Limb (tissue), 2 donors: ENCODE results near the gene ADK.
"Not testable (repeated sequence)": the region's sequence is repeated elsewhere in the genome, so short reads cannot be mapped to it uniquely, and the experiment has no call there.

Source experiments
- DNase-seq, 2 donors: peaks; one replicate each; pipeline ENCODE4 v3.0.0-alpha.2; 2016; ENCODE audit errors: extremely low spot score in 2 of 2

ADK gene

DNA sequence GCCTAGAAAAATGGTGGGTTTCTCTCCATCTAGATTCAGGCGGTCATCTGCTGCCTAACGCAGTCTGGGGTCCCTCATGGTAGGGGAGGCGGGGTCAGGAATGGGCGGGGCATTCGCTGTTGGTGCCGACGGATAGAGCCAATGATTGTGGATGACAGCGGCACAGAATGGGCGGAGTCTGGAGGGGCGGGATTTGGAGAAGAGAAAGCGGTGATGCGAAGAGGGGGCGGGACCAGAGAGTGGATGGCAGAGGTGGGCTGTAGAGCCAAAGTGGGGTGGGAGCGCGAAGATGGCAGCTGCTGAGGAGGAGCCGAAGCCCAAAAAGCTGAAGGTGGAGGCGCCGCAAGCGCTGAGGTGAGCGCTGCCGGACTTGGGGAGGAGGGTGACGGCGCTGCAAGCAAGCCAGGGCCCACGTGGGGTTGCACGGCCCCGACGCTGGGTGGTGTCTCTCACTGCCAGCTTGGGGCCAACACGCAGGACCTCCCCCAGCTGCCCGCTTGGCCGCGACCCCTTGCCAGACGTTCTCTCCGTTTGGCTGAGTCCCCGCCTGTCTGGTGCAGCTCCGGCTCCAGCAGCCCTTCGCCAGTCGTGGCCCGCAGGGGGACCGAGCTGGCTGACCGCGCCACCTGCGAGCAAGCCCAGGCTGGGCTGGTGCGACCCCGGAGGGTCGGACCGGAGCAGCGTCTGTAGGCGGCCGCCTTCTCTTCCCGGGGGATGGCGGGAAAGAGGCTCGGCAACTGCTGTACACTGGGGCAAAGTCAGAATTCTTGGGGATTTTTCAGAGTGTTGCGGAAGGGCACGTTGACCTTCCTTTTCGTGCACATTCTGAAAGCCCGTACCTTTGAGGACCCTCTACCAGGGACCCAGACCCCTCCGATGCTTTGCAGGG is at the start of gene ADK:
TSS of gene ADK (plus strand) at position 232 of the 889 bp plus-strand sequence. CDS start at position 290, 58 bp downstream.
- DNase-seq = peak; percentile 99 to 100

DNA sequence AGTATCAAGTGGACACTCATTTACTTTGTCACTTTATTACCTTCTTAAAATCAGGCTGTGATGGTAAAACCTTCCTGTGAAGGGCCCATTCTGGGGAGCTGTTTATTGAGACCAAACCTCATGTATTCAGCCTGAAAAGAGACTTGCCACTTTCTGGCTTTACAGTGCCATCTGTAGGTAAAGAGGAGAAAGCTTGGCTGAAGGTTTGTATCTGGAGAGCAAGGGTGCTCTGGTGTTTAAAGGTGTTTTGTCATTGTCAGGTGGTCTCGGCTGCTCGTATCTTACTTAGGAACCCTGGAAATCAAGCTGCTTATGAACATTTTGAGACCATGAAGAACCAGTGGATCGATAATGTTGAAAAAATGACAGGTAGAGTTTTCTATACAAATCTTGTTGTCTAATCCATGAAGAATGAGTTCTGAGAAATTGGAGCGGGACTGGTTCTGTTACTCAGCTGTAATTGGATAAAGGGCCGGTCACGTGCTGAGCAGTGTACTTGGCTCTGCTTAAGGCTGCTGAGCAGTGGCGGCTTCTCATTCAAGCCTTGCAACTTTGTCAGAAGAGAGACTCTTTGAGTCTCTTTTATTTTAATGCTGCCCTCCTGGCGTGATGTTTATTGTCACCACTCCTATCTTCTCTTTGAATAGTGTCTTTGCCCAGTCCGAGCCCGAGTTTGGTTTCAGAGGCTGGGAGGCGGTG is 47.3 kb upstream of the ADK start:
- DNase-seq = no peak

DNA sequence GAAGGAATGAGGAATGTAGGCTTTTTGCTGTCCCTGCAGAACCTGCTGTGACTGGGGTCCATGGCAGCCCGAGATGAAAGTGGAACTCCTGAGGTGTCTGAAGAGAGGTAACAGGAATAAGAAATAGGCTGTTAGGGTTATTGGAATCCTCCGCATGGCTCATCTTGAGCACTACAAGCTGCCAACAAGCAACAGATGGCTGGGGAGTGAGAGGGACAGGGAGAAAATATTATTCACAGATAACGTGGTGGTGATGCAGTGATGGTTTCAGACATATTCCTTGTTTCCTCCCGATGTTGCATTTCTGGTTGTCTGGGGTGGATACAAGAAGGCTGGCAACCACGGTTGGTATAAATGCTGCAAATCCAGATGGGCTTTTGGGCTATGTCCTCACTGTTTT is 46.5 kb upstream of the ADK start:
- no peak for DNase-seq

DNA sequence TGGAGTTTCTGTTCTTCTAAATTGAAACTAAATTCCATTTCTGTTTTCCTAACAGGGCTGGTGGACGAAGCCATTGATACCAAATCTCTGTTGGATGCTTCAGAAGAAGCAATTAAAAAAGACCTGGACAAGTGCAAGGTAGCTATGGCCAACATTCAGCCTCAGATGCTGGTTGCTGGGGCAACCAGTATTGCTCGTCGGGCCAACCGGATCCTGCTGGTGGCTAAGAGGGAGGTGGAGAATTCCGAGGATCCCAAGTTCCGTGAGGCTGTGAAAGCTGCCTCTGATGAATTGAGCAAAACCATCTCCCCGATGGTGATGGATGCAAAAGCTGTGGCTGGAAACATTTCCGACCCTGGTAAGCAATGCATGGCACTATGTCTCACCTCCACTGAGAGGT is 46.0 kb upstream of the ADK start:
- DNase-seq = no peak

DNA sequence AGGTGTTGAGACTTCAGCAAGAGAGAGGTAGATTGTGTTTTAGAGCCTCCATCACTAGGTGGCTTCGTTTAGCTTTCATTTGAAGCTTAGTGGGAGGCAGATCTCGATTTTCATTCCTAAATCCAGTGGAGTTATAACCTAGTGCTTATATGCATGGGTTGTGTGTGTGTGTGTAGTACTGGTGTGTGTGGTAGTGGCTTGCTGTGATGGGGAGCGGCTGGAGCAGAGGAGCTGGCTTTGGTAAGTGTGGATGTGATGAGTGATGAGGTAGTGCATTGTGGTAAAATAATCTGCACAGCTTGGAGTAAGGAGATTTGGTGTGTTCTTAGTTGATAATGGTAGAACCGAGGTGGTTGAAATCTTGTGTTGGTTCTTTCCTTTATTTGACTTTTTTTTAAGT is 43.6 kb upstream of the ADK start:
- DNase-seq = no peak

DNA sequence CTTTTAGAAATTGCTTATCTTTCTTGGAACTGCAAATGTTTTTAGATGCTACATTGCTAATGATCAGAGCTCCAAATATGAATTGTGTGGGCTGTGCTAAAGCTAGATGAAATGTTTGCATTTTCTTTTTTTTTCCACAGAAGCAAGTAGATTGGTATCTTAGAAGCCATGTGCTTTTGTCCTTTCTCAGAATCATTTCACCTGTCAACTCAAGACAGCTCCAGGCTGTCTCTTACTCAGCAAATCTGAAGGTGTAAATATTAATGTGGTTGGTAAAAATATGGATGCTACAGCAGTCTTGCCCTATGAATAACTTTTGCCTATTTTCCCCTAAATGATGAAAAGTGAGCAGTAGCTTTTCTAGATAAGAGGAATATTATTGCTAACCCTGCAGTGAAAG is 41.6 kb upstream of the ADK start:
- no peak for DNase-seq

DNA sequence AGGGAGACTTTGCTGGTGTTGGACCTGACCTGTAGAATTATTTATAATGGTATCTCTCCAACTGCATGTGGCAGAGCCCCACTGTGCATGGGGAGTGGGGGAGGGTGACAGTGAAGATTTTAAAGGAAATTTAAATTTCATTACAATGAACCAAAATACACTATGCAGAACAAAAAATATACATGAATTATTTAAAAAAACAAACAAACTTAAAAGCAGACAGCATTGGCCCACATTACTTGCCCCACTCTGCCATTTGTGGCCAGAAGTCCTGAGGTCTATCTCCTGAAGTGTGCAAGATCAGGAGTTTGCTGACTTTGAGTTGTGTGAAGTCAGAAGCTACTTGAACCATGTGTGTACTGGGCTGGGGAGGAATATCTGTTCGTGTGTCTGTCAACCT is 40.9 kb upstream of the ADK start:
- DNase-seq = no peak

DNA sequence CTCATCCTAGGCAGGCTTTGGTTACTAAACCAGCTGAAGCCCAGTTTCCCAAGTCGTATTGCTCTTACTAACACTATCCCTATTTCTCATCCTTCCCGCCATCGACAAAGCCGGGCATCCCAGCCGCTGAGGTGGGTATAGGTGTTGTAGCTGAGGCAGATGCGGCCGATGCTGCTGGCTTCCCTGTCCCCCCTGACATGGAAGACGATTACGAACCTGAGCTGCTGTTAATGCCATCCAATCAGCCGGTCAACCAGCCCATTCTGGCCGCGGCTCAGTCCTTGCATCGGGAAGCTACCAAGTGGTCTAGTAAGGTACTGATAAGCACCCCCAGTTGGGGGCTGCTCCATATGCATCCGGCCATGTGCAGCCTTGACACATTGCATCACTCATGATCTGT is 39.2 kb upstream of the ADK start:
- no peak for DNase-seq

DNA sequence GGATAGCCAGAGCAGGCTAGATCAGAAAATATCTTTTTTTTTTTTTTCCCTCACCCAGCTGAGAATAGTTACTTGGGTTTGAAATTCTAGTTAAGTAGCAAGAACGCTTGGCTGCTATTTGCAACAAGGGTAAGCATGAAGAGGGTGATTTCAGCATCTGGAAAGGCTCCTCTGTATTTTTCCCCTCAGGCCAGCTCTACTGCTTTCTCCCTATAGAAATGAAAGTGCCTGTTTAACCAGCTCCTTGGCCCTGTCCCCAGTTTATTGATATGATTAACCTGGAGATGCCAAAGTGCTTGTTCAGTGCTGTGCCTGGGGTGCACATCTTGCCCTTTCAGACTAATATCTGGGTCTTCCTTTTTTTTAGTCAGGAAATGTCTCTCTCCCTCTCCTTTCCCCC is 37.5 kb upstream of the ADK start:
- DNase-seq = no peak

DNA sequence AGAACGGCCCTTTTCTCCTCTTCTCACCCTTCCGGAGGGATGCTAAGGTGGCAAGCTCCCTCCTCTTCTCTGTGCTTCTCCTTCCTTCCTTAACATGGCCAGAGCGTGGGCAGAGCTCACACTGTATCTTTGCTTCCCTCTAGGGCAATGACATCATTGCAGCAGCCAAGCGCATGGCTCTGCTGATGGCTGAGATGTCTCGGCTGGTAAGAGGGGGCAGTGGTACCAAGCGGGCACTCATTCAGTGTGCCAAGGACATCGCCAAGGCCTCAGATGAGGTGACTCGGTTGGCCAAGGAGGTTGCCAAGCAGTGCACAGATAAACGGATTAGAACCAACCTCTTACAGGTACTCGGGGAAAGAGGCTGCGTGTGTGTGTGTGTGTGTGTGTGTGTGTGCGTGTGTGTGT is 37.0 kb upstream of the ADK start:
- DNase-seq = no peak

DNA sequence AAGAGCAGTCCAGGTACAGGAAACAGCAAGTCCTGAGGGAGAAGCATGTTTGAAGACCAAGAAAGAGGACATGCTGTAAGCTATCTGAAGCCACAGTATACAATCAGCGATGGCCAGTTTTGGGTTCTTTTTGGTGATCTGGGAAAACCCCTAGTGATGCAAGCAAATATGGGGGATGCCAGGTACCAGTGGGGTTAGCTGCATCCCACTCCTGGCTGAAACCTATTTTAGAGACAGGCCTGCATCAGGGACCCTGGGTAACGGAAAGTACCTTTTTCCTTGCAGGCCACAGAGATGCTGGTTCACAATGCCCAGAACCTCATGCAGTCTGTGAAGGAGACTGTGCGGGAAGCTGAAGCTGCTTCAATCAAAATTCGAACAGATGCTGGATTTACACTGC is 33.3 kb upstream of the ADK start:
- DNase-seq = no peak

DNA sequence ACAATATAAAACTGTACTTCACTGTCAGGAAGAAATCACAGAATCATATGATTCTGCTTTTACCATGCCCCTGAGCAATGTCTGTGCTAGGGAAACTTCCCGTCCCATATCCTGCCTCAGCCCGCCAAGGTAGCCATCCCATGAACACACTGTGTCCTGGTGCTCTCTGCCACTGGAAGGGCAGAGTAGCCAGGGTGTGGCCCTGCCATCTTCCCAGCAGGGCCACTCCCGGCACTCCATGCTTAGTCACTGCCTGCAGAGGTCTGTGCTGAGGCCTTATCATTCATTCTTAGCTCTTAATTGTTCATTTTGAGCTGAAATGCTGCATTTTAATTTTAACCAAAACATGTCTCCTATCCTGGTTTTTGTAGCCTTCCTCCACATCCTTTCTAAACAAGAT is 32.2 kb upstream of the ADK start:
- DNase-seq = no peak

DNA sequence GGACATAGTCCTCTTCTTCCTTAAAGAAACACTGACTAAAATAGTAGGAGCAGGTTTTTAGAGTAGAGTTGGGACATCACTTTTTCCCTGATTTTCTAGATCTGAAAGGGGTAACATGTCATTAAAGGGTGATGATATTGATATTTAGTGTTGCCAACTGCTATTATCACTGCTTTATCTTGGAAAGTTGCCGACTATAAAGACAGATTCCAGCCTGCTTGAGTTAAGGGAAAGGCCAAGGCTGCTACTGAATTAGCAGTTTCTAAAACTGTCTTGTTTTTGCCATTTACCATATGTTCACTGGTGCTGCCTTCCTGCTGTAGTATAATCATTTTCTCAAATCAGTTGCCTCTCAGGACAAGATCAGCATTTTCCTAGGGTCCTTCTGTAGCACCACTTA is 30.1 kb upstream of the ADK start:
- DNase-seq = no peak

DNA sequence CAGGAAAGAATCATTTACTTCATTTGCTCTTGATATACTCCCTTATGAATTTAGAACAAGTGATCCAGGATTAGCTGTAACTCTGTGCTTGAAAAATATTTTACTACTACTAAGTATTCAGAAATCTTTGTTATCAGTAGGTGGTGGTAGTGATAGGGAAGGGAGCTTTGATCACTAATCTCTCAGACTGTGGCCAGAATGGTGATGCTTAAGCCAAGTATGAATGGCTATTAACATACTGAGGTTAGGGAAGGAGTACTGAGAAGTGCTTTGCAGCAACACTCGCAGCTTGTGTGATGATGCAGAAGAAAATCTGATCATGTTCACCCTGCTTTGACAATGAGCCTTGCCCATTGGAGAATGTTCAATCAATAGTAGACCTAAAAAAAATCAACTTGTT is 29.7 kb upstream of the ADK start:
- DNase-seq = no peak

DNA sequence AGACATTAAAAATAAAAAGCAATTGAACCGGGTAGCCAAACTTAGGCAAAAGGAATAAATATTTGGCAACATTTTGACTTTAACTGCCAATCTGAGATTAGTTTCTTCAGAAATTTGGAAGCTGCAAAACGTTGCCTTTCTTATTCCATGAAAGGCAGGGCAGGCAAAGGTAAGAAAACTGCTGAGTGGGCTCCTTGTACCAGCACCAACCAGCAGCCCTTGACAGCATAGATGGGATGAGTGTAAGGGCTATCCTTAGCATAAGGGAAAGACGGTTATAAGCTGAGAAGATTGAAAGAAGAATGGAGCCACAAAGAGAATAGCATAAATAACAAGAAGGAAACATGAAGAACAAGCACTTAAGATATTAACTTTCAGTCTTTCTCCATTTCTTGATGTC is 29.0 kb upstream of the ADK start:
- DNase-seq = no peak

DNA sequence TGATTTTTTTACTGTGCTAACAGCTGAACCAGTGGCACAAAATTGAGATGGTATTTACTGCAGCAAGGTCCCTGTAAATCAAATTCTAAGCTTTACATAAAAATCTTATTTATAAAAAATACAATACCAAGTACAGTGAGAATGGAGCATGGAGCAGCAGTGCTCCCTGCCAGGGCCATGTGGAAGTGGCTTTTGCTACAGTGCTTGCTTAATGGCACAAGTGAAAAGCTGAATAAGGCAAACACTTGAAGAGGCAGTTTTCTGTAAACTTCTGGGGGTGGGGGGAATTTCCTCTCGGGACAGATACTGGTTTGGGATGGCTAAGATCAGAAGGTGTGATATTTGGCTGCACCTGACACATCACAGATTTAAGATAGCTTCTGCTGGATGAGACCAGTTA is 27.9 kb upstream of the ADK start:
- no peak for DNase-seq

DNA sequence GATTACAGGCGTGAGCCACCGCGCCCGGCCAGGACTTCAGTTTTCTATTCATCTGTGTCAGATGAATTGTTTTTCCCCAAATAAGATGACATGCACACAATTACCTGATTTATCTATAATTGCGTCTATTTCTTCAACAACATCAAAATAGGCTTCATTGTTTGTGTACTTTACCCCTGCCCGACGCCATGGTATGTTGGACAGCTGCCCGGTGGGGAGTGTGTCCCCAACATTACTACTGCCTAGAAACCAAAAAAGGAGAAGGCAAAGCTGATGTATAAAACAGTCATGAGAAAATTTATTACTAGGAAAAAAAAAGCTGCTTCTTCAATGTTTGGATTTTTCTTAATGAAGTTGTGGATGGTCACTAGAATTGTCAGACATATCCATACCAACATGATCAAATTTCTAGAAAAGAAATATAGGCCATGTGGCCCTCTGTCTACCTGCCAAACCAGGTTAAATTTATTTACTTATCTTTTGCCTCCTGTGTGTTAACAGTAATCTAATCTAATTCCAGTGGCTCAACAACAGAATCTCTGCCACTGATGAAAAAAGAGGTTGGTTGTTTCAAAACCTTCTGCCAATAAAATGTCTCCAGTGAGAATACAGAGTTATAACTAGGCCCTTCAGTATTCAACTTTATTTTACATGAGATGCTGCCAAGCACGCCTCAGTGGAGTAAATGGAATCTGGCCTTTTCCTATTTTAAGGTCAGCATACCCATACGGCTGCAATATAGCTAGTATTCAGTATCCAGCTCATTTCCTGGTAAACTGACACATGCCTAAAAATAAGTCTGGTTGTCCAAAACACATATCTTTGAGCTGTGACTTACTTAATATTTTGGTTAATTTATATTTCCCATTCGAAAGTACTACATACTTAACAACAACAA is 16.8 kb upstream of the ADK start:
- no peak for DNase-seq

DNA sequence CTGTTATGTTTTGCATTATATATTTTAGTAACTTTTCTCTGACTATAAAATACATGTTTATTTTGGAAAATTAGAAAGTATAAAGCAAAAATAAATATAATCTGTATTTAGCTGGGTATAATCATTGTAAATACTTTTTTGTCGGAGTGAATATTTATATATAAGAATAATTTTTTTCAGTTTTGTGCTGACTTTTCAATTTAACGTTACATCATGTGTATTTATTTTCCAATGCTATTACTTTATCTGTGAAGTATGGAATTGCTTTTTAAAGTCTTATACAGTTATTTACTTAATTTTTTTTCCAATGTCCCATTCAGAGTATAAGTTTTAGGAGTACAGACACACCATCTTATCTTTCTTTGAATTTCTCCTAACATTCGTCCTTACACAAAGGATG is 15.6 kb upstream of the ADK start:
- DNase-seq = no peak

DNA sequence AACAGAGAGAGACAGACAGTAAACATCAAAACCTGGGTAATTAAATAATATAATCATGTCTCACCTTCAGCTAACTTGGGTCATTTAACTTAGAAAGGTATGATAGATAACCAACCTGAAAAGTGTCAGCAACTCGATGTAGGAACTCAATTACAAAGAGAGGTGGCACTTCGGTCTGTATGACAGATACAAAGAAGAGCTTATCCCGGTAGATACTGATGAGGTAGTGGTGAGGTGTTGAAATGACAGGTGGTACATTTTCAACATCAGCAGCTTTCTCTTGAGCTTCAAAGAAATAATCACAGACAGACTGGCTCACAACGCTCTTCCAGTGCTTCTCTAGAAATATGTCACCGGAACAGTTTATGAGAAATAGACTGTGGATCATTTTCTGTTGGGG is 13.0 kb upstream of the ADK start:
- no peak for DNase-seq

DNA sequence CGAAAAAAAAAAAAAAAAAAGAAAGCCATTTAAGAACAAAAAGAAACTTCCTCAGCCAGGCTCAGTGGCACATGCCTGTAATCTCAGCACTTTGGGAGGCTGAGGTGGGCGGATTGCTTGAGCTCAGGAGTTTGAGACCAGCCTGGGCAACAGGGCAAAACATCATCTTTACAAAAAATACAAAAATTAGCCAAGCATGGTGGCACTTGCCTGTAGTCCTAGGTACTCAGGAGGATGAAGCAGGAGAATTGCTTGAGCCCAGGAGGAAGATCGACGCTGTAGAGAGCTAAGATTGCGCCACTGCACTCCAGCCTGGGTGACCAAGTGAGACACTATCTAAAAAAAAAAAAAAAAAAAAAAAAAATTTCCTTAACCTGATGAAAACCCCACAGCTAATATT is 12.4 kb upstream of the ADK start:
- DNase-seq = not testable (repeated sequence)

DNA sequence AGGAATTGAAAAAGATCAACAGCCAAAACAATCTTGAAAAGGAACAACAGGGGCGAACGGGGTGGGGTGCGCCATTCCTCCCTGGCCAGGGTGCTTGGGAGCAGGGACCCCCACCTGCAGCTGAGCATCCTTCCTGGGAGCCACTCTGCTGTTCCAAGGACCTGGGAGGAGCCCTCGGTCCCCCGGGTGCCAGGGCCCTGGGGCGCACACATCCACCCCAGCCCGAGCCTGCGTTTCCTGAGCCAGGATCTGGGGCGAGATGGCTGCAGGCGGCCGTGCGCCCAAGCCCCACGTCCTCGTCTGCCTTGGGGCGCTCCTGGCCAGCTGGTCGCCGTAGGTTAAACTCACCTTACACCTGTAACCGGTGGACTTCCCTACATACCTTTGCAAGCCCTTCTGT is 11.0 kb upstream of the ADK start:
- DNase-seq = no peak

DNA sequence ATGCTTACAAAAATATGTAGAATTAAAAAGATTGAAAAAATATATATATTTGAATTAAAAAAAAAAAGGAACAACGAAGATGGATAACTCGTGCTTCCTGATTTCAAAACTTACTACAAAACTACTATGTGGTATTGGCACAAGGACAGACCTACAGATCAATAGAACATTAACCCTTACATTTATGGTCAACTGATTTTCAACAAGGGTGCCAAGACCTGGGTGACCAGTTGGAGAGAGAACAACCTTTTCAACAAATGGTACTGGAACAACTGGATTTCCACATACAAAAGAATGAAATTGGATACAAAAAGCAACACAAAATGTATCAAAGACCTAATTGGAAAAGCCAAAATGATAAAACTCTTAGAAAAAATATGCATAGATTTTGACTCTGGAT is 10.5 kb upstream of the ADK start:
- no peak for DNase-seq
